ENCODE measurements around the gene RHO. TPM values are rescaled to one million over a fixed set of nuclear protein-coding genes. Genes with fewer than 3 reads are reported as not detected.

RHO gene
- polyA plus RNA-seq, 3 donors, result 0.07 to 0.34 (median 0.10) TPM

GRCh38 chr3:129558772-129559564, 30.5 kb downstream of the RHO start:
- DNase-seq, result no peak

DNA sequence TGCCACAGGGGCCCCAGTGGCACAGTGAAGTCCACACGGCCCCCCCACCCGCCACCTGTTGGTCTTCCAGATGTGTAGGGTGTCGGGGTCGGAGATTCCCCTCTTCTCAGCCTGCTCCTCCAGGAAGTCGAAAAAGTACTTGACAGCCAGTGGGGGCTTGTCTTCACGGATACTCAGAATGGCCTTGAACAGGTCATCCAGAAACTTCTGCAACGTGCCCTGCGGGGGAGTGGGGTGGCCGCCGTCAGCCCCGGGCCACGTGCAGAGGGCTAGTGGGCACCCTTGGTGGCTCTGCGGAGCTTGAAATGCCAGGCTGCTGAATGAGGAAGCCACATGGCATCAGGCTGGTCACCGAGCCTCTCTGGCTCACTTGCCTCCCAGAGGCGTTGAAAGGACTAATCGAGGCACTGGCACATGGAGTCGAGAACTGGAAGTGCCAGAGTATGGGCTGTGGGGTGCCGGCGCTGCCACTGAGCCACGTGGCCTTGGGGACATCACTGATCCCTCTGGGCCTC, 31.2 kb downstream of the RHO start:
- no peak for DNase-seq

- DNase-seq, result no peak
Observed at GRCh38 chr3:129560269-129560787, 31.9 kb downstream of the RHO start.

DNA sequence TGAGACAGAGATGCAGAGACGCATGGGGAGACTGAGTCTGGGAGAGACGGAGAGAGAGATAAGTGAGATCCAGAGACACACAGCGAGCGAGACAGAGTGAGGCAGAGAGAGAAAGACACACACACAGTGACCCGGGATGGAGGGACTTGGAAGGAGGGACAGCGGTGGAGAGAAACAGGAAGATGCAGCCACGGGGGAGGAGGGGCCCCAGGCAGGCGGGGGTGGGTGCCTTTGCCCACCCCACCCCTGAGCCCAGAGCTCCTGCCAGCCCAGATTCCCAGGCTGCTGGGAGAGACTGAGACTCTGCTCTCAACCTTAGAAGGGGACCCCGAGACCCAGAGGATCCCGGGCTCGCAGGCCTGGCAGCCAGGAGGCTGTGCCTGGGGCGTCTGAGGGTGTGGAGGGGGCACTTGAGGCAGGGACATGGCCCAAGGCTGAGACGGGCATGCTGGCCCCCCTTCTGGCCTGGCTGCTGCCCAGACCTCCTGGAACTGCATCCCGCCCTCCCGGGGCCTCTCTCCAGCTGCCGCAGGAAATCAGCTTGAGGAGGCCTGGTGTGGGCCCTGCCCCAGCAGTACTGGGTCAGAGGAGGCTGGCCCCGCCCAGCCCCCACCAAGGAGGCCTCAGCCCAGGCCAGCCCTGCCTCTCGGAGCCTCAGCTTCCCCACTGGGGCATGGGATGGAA, 32.6 kb downstream of the RHO start:
- DNase-seq, result peak; percentile 50

- no peak for DNase-seq
Observed at GRCh38 chr3:129561619-129562248, 33.3 kb downstream of the RHO start.

DNA sequence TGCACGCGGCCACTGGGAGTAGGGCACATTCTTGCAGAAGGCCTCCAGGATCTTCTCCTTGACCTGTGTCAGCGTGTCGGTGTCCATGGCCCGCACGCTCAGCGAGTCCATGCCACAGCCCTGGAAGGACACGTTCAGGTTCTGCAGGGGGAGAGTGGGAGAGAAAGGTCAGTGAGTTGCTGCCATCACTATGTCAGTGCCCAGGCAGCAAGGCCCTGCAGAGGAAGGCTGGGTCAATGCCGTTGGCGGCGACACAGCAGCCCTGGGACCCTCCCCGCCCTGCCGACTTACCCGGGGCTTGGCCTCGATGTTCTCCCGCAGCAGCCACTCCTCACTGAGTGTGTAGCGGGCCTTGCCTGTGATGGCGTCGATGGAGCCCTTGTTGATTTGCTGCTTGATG, 34.4 kb downstream of the RHO start:
- no peak for DNase-seq

DNA sequence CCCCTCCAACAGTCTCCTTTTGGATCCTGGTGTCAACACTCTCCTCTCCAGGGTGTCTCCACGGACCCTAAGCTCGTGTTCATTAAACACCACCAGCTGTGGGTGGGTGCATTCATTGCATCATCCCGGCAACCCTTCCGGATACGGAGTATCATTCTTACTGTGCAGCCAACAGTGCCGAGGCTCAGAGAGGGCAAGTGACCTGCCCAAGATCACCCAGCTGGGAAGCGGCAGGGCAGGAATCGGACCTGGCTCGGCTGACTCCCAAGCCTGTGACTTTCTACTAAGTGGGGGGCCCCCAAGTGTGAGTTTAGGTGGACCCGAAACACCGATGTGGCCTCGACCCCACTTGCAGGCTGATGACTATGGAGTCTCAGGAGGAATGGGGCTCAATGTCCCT, 34.9 kb downstream of the RHO start:
- no peak for DNase-seq

DNA sequence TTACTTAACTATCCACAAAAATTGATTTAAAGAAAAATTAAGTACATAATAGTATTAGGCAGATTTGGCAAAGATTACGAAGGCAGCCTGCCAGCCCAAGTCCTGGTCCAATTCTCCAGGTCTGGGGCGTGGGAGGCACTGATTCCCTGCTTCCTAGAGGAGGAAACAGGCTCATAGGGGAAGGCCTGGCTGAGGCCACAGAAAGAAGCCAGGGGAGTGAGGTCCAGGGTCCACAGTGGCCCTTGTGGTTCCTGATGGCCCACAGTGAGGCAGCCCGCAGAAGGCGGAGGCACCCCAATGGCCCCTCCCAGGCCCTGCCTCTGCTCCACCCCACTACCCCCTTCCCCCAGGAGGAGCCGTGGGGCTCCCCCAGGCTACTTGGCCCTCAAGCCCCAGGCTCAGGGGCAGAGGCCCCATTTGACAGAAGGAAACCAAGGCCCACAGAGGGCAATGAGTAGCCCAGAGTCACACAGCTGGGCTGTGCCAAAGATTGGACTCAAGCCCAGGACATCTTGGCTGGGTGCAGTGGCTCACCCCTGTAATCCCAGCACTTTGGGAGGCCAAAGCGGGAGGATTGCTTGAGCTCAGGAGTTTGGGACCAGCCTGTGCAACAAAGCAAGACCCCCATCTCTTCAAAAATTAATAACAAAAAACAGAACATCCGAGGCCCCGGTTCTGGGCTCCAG, 35.6 kb downstream of the RHO start:
- no peak for DNase-seq

DNA sequence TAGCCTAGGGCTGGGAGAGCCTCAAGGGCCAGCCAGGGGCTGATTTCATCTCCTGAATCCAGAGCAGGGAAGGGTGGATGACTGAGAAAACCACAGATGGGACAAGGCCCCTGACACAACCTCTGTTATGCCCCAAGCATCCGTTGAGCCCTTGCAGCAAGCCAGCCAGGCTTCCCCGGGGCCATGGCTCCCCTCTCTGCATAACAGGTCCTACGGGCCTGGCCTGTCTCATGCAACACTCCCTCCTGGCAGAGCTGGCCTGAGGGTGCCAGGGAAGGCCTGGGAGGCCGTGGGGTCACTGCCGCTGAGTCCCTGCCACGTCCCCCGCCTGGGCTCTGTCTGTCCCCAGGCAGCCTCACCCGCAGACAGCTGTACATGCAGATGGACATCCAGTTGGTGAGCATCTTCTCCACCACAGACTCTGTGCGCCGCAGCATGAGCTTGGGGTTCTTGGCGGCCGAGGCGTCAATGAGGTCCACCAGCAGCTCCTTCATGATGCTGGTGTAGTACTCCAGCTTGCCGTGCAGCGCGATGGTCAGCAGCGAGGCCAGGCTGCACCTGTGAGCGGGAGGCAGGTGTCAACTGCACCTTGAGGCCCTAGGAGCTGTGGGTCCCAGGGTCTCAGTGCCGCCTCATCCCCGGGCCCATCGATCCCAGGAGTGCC, 36.7 kb downstream of the RHO start:
- no peak for DNase-seq

GRCh38 chr3:129565902-129566301, 37.5 kb downstream of the RHO start:
- no peak for DNase-seq

DNA sequence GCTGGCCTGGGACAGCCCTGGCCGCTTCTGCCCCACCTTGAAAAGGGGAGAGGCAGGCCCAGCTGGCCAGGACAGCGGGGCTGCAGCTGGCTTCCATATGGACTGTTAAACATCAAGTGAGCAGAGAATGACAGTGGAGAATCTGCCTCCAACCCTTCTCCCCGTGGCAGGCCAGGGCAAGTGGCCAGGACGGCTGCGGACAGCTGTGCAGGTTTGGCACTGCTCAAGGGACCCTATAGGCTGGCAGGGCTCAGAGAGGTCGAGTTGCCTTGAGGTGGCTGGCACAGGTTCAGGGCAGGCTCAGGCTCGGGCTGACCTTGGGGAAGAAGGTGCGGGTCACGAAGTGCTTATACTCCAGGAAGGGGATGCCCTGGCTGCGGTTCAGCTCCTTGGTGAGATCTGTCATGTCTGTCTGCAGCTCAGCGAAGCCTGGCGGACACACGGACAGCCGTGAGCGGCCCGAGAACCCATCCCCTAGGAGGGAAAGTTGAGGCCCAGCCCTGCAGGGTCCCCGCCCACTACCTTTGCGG, 38.8 kb downstream of the RHO start:
- no peak for DNase-seq

DNA sequence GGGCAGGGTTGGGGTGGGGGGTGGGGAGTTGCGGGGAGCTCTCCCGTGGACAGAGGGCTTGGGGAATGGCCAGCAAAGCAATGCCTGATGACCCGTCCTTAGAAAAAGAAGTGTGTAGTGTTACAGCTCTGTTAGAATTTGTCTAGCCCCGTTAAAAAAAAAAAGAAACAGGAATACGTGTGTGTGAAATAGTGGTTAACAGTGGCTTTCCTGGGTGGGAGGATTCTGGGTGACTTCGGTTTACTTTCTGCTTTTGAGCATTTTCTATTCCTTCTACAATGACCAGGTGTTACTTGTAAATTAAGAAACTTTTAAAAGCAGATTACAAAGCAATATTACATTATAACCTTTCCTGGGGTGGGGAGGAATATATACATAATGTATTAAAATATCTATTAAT, 39.5 kb downstream of the RHO start:
- no peak for DNase-seq

DNA sequence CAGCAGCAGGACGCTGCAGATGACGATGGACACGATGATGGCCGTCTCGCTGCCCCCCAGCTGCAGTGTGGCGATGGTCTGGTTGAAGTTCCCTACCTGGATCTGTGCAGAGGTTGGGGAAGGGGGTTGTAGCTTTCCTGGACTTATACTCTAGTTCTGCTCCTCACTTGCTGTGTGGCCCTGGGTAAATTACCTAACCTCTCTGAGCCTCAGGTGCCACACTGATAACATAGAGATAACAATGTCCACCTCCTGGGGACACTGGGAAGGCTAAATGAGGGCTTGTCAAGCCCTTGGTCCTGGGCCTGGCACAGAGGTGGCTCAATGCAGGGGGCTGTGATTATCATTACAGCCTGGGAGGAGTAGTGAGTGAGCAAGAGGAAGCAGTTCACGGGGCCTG, 41.4 kb downstream of the RHO start:
- no peak for DNase-seq

DNA sequence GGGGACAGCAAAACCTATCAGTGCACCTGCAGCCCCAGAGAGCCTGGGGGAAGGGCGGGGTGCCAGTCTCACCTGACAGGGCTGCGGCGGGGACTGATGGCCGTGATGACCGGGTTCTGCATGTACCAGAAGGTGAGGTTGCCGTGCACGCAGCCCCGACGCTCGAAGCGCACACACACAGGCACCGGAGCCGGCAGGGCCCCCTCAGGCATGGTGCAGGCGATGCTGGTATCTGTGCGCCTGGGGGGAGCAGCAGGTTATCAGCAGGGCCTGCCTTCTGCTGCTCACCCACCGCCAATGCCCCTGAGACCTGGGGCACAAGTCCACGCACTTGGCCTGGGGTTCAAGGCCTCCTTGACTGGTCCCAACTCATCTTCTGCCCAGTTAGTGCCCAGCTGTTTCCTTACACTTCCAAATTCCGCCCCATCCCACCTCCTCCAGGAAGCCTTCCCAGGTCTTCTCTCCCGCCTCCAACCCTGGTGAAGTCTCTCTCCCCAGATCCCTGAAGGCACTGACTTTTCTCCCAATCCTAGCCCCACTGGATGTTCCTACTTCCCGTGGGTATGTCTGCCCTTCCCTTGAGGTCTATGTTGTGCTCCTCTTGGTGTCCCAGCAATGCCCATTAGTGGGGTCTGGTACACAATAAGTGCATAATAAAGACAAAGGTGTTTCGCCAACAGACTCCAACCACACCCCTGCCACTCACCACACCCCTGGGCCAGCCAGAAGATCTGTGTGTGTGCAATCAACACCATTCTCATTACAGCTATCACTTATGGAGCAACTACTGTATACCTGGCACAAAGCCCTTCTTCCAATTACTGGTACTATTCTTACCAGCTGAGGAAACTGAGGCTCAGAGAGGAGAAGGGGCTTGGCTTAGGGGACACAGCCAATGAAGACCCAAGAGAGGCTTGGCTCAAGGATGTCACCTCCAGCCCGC, 43.4 kb downstream of the RHO start:
- no peak for DNase-seq

GRCh38 chr3:129572603-129573002, 44.2 kb downstream of the RHO start:
- DNase-seq, result no peak

- DNase-seq, result no peak
Observed at GRCh38 chr3:129573493-129573892, 45.1 kb downstream of the RHO start.

GRCh38 chr3:129574206-129574605, 45.8 kb downstream of the RHO start:
- no peak for DNase-seq

GRCh38 chr3:129575233-129575996, 47.0 kb downstream of the RHO start:
- no peak for DNase-seq

- no peak for DNase-seq
Observed at GRCh38 chr3:129575997-129576384, 47.6 kb downstream of the RHO start.
